ENCODE measurements around the gene ANGEL2. TPM values are rescaled to one million over a fixed set of nuclear protein-coding genes. Genes with fewer than 3 reads are reported as not detected.
"Not testable (repeated sequence)": the region's sequence is repeated elsewhere in the genome, so short reads cannot be mapped to it uniquely, and the experiment has no call there.

Gene ANGEL2
- polyA plus RNA-seq, 1 of the 3 experiments (the other 2 are of a cell fraction) = 14.0 TPM

- H3K4me2 ChIP-seq; H3K27me3 ChIP-seq (ENCODE audit: insufficient read depth); H3K79me2 ChIP-seq (ENCODE audit: insufficient read depth); H3F3A ChIP-seq (replicated peaks; ENCODE audit: insufficient read depth); H3K27ac ChIP-seq (ENCODE audit: low read depth in 2 of 2, low read length in 1 of 2); POLR2A ChIA-PET; H3K4me1 ChIP-seq (ENCODE audit: control insufficient read depth in 1 of 2, insufficient read depth in 2 of 2, low read depth in 1 of 2, low read length in 1 of 2); H2AFZ ChIP-seq (ENCODE audit: low read depth); H3K4me3 ChIP-seq (ENCODE audit: low read depth in 2 of 2, low read length in 1 of 2); H3K36me3 ChIP-seq (replicated peaks in 1 of 2; ENCODE audit: control insufficient read depth in 1 of 2, insufficient read depth in 2 of 2, low read length in 1 of 2); H3K9me3 ChIP-seq; H4K20me1 ChIP-seq (ENCODE audit: insufficient read depth); H3K9ac ChIP-seq; DNase-seq; H3K9me2 ChIP-seq: not testable (repeated sequence)
- 100% methylated on average over 1 of the region's 1 CpG for WGBS (ENCODE audit: low lambda C conversion rate)
- CTCF ChIA-PET = interaction anchor here (1.8 kb wide), 1 partner anchor 29 kb away, joined by 7 read pairs; no protein-coding TSS in a partner anchor
Observed at GRCh38 chr1:212964993-212965392, 50.7 kb downstream of the ANGEL2 start.

GRCh38 chr1:212964102-212964501 lies 51.6 kb downstream of the ANGEL2 start:
- POLR2A ChIA-PET = no interaction called here
- DNase-seq = no peak

More at GRCh38 chr1:212964102-212964501, 51.6 kb downstream of the ANGEL2 start:
- Histone ChIP-seq H3K27ac (ENCODE audit: low read depth in 2 of 2, low read length in 1 of 2) (no peak overlapping the region), H3K9me3 (no peaks in the 10 kb centered on the region), H3K36me3 (replicated peaks in 1 of 2; ENCODE audit: control insufficient read depth in 1 of 2, insufficient read depth in 2 of 2, low read length in 1 of 2) (no peaks in the 10 kb centered on the region), H4K20me1 (ENCODE audit: insufficient read depth) (no peaks in the 10 kb centered on the region), H3F3A (replicated peaks; ENCODE audit: insufficient read depth) (no peaks in the 10 kb centered on the region), H2AFZ (ENCODE audit: low read depth) (no peak overlapping the region), H3K4me2 (no peak overlapping the region), H3K79me2 (ENCODE audit: insufficient read depth) (no peaks in the 10 kb centered on the region), H3K4me1 (ENCODE audit: control insufficient read depth in 1 of 2, insufficient read depth in 2 of 2, low read depth in 1 of 2, low read length in 1 of 2) (peaks cover 0 to 2% of the 10 kb centered on the region in 2 experiments; a peak in 1 of 4 replicates), H3K9me2 (no peaks in the 10 kb centered on the region), H3K9ac (no peak overlapping the region), H3K27me3 (ENCODE audit: insufficient read depth) (no peaks in the 10 kb centered on the region; the same call in 1 of the 2 replicates), H3K4me3 (ENCODE audit: low read depth in 2 of 2, low read length in 1 of 2) (no peak overlapping the region)
- TF ChIP-seq ZBTB33 (IDR thresholded peaks at IDR 0.05; ENCODE audit: borderline replicate concordance, low read depth) (no peak), GATA2 (CRISPR knock-in tag; IDR thresholded peaks at IDR 0.05) (no peak), TCF12 (IDR thresholded peaks at IDR 0.05) (no peak), IRF3 (IDR thresholded peaks at IDR 0.05; ENCODE audit: low read depth, low read length) (no peak), EP300 (IDR thresholded peaks at IDR 0.05; ENCODE audit: borderline replicate concordance in 1 of 2, low read depth in 1 of 2, low read length in 1 of 2) (no peak), POLR2AphosphoS5 (IDR thresholded peaks at IDR 0.05; ENCODE audit: low read depth, low read length) (no peak), RXRA (IDR thresholded peaks at IDR 0.05; ENCODE audit: borderline replicate concordance, low read depth) (no peak), CHD2 (IDR thresholded peaks at IDR 0.05; ENCODE audit: low read length, partially characterized antibody) (no peak), JUND (IDR thresholded peaks at IDR 0.05) (no peak), USF2 (IDR thresholded peaks at IDR 0.05; ENCODE audit: borderline replicate concordance, low read depth, low read length) (no peak), SIN3A (IDR thresholded peaks at IDR 0.05; ENCODE audit: borderline replicate concordance, low read depth, low read length) (no peak), USF1 (IDR thresholded peaks at IDR 0.05; ENCODE audit: borderline replicate concordance, low read depth) (no peak), NFIC (IDR thresholded peaks at IDR 0.05; ENCODE audit: borderline replicate concordance) (no peak), CTCF (IDR thresholded peaks at IDR 0.05) (no peak), TAF1 (IDR thresholded peaks at IDR 0.05; ENCODE audit: borderline replicate concordance, low read depth, low read length) (no peak), RFX5 (IDR thresholded peaks at IDR 0.05; ENCODE audit: low read length) (no peak), RAD21 (IDR thresholded peaks at IDR 0.05; ENCODE audit: low read length) (no peak), MXI1 (IDR thresholded peaks at IDR 0.05; ENCODE audit: low read depth, low read length) (no peak), FOXM1 (IDR thresholded peaks at IDR 0.05; ENCODE audit: low read depth) (no peak), RCOR1 (IDR thresholded peaks at IDR 0.05; ENCODE audit: low read length) (no peak)
- WGBS (ENCODE audit: low lambda C conversion rate) = 91% methylated on average over 4 of the region's 6 CpGs
- CTCF ChIA-PET = interaction anchor here (1.8 kb wide), 1 partner anchor 30 kb away, joined by 7 read pairs; no protein-coding TSS in a partner anchor
